ENCODE measurements around the gene TRIM39. TPM values are rescaled to one million over a fixed set of nuclear protein-coding genes. Genes with fewer than 3 reads are reported as not detected.

TRIM39 gene
- total and polyA plus RNA-seq, 12 donors: 5.2 to 10.6 (median 8.4) TPM

DNA sequence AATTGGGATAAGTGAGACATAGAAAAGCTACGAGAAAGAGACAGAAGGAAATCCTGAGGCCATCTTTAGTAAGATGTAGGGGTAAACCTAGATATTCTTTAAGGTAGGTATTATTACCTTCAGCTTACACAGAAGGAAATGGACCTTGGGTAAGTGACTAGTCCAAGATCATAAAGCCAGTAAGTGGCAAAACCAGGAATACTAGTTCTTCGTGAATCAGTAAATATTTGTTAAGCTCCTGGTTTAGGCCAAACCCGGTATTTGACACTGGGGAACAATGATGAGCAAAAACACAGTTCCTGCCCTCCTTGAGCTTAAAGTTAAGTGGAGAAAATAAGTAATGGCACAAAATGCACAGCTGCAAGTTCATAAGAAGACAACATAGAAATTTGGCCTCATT, 5.3 kb downstream of the TRIM39 start:
- Histone ChIP-seq H3K36me3 (peaks cover 0 to 83% (median 33%) of the 10 kb centered on the region in 9 donors), H3K9me3 (no peaks in the 10 kb centered on the region)
- WGBS, 2 donors: 90 to 92% methylated on average over 3 of the region's 3 CpGs

GRCh38 chr6:30334075-30334783, 7.5 kb downstream of the TRIM39 start:
- TF ChIP-seq CTCF (IDR thresholded peaks at IDR 0.05): no peak
- ATAC-seq: no peak
- no peak for DNase-seq
- H3K4me3 ChIP-seq: no peak overlapping the region
- no peak overlapping the region for H3K27ac ChIP-seq
- no peaks in the 10 kb centered on the region for H3K27me3 ChIP-seq
- 87 to 95% methylated on average over 2 of the region's 2 CpGs for WGBS, 2 donors
- peaks cover 0 to 100% (median 32%) of the 10 kb centered on the region in 9 donors for H3K36me3 ChIP-seq
- intact Hi-C loops (cut with DNase I): no loop called here
- no peaks in the 10 kb centered on the region for H3K4me1 ChIP-seq
- H3K9me3 ChIP-seq: no peaks in the 10 kb centered on the region

More for the DNA sequence above, 5.3 kb downstream of the TRIM39 start:
- no peak overlapping the region for H3K4me3 ChIP-seq
- no peak for DNase-seq
- peaks cover 0 to 13% (median 8%) of the 10 kb centered on the region in 9 donors for H3K4me1 ChIP-seq
- ATAC-seq: no peak
- intact Hi-C loops (cut with DNase I): no loop called here
- no peak for TF ChIP-seq CTCF (IDR thresholded peaks at IDR 0.05)
- H3K27me3 ChIP-seq: no peaks in the 10 kb centered on the region
- no peak overlapping the region for H3K27ac ChIP-seq

DNA sequence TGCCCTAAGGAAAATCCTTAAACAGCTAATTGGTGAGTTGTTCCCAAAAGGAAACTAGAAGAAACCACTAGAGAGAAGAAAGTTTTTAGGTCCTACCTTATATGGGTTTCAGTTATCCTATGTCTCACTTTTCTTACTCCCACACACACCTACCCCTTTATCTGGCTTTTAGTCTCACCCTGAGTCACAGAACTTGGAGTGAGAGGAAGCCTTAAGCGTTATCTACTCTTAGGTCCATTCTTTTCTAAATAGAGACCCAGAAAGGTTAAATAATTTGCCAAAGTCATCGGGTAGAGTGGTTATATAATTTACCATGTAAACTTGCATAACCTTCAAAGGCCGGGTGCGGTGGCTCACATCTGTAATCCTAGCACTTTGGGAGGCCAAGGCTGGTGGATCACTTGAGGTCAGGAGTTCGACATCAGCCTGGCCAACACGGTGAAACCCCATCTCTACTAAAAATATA, 13.9 kb downstream of the TRIM39 start:
- H3K27me3 ChIP-seq: no peaks in the 10 kb centered on the region
- TF ChIP-seq CTCF (IDR thresholded peaks at IDR 0.05): no peak
- H3K9me3 ChIP-seq: no peaks in the 10 kb centered on the region
- WGBS, 2 donors: 91 to 92% methylated on average over 6 of the region's 6 CpGs
- intact Hi-C loops (cut with DNase I): no loop called here
- peaks cover 0 to 9% (median 2%) of the 10 kb centered on the region in 9 donors for H3K4me1 ChIP-seq
- no peak overlapping the region for H3K4me3 ChIP-seq
- peaks cover 0 to 81% (median 17%) of the 10 kb centered on the region in 9 donors for H3K36me3 ChIP-seq
- no peak overlapping the region for H3K27ac ChIP-seq
- ATAC-seq: no peak
- no peak for DNase-seq

- H3K27ac ChIP-seq: no peak overlapping the region
- intact Hi-C loops (cut with DNase I): no loop called here
- no peak overlapping the region for H3K4me3 ChIP-seq
- TF ChIP-seq CTCF (IDR thresholded peaks at IDR 0.05): no peak
- DNase-seq: no peak
- H3K9me3 ChIP-seq: no peaks in the 10 kb centered on the region
- no peak for ATAC-seq
- no peaks in the 10 kb centered on the region for H3K27me3 ChIP-seq
- H3K36me3 ChIP-seq: peaks cover 0 to 75% (median 12%) of the 10 kb centered on the region in 9 donors
- peaks cover 0 to 15% (median 8%) of the 10 kb centered on the region in 9 donors for H3K4me1 ChIP-seq
- WGBS, 2 donors: 94 to 96% methylated on average over 3 of the region's 3 CpGs
Measured at GRCh38 chr6:30341218-30341617, 14.5 kb downstream of the TRIM39 start.
